ENCODE measurements around the gene KIF11. TPM values are rescaled to one million over a fixed set of nuclear protein-coding genes. Genes with fewer than 3 reads are reported as not detected.

The KIF11 gene
- total RNA-seq, 1 experiment from 2014 or later, result 37.7 TPM

DNA sequence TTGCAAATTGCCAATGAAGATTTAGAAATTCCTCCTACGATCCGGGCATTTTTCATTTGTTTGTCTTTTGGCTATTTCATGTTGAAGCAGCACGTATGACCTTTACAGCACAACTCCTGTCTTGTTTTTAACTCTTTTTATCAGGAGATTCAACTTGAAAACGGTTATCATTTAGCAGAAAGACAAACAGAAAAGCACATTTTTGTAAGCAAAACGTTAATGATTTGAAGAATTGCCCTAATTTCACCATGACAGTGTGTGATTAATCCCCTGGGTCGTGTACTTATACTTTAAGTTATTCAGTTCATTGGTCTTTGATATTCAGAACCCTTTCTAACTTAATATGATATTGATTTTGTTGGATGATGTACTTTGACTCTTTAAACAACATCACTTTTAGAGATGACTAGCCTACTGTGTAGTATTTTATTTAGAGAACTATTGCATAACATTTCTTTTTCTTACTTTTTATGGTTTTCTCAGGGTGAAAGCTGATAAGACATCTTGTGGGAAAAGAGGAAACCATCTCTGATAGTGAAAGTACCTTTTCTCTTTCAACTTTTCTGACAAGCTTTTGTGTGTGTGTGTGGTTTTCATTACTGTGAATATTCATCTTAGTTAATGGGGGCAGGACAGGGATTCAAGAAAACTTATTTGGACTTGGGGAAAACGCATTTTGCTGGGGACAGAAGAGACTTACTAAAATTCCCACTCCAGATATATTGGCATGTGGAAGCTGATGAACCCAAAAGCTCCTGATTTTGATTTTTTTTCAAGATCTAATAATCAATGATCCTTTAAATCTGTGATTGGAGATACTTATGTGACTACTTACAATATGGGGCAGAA lies 105.0 kb downstream of the KIF11 start:
- peak in 1 of 2 experiments; percentile 59 for DNase-seq
- Histone ChIP-seq H3K27me3 (replicated peaks; ENCODE audit: control insufficient read depth, insufficient read depth, low read length) (no peaks in the 10 kb centered on the region), H3K4me1 (peaks cover 48% of the 10 kb centered on the region), H3K9me3 (no peaks in the 10 kb centered on the region), H3K36me3 (ENCODE audit: control insufficient read depth, insufficient read depth, low read length) (no peaks in the 10 kb centered on the region), H3K4me3 (ENCODE audit: low read depth, low read length) (no peak overlapping the region)
- Mint-ChIP-seq H3K27ac (ENCODE audit: unreplicated experiment) (peak overlapping the region; percentile 4), H3K9me3 (ENCODE audit: unreplicated experiment) (no peaks in the 10 kb centered on the region), H3K4me3 (ENCODE audit: unreplicated experiment) (peak overlapping the region; percentile 41), H3K36me3 (ENCODE audit: insufficient read depth, unreplicated experiment) (peaks cover 6% of the 10 kb centered on the region), H3K27me3 (ENCODE audit: insufficient read depth, unreplicated experiment) (no peaks in the 10 kb centered on the region), H3K4me1 (ENCODE audit: low read depth, unreplicated experiment) (peaks cover 38% of the 10 kb centered on the region)
- intact Hi-C loops (cut with micrococcal nuclease; ENCODE audit: unreplicated experiment), result loop anchor here (1.0 to 10.0 kb wide), 2 partner anchors 58 to 117 kb away; no protein-coding TSS in a partner anchor
- CTCF ChIA-PET, result no interaction called here
- POLR2A ChIA-PET, result no interaction called here
- BruUV-seq (replicated peaks), result no TSS peak
- TF ChIP-seq, protein P1, sequence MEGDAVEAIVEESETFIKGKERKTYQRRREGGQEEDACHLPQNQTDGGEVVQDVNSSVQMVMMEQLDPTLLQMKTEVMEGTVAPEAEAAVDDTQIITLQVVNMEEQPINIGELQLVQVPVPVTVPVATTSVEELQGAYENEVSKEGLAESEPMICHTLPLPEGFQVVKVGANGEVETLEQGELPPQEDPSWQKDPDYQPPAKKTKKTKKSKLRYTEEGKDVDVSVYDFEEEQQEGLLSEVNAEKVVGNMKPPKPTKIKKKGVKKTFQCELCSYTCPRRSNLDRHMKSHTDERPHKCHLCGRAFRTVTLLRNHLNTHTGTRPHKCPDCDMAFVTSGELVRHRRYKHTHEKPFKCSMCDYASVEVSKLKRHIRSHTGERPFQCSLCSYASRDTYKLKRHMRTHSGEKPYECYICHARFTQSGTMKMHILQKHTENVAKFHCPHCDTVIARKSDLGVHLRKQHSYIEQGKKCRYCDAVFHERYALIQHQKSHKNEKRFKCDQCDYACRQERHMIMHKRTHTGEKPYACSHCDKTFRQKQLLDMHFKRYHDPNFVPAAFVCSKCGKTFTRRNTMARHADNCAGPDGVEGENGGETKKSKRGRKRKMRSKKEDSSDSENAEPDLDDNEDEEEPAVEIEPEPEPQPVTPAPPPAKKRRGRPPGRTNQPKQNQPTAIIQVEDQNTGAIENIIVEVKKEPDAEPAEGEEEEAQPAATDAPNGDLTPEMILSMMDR (IDR thresholded peaks at IDR 0.05; ENCODE audit: insufficient read depth in 1 of 2, low read depth in 1 of 2, low read length in 1 of 2, severe bottlenecking in 1 of 2, unreplicated experiment in 1 of 2), result no peak

DNA sequence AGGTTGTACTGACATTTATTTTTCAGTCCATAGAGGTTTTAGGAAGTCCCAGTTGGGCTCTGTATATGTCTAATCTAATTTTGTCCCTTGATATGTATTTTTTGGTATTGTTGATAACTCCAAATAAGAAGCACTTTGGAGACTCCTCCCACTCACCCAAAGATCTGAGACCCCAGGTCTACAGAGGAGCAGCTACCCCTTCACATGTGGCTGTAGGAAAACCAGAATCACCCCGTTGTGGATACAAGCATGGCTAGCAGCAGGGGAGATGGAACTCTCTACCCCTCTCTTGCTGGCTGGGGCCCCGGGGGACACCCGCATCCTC lies 106.2 kb downstream of the KIF11 start:
- H3K4me3 Mint-ChIP-seq (ENCODE audit: unreplicated experiment), result no peak overlapping the region
- TF ChIP-seq, protein P1 (IDR thresholded peaks at IDR 0.05; ENCODE audit: insufficient read depth in 1 of 2, low read depth in 1 of 2, low read length in 1 of 2, severe bottlenecking in 1 of 2, unreplicated experiment in 1 of 2), result no peak
- Histone ChIP-seq H3K27me3 (replicated peaks; ENCODE audit: control insufficient read depth, insufficient read depth, low read length) (no peaks in the 10 kb centered on the region), H3K4me3 (ENCODE audit: low read depth, low read length) (no peak overlapping the region), H3K4me1 (peaks cover 38% of the 10 kb centered on the region), H3K36me3 (ENCODE audit: control insufficient read depth, insufficient read depth, low read length) (no peaks in the 10 kb centered on the region), H3K9me3 (no peaks in the 10 kb centered on the region)
- no peaks in the 10 kb centered on the region for H3K27me3 Mint-ChIP-seq (ENCODE audit: insufficient read depth, unreplicated experiment)
- intact Hi-C loops (cut with micrococcal nuclease; ENCODE audit: unreplicated experiment), result loop anchor here (10.0 kb wide), 1 partner anchor 116 kb away; no protein-coding TSS in a partner anchor
- ChIA-PET POLR2A (no interaction called here), CTCF (no interaction called here)
- H3K9me3 Mint-ChIP-seq (ENCODE audit: unreplicated experiment), result no peaks in the 10 kb centered on the region
- no TSS peak for BruUV-seq (replicated peaks)
- DNase-seq, result no peak
- peaks cover 36% of the 10 kb centered on the region for H3K4me1 Mint-ChIP-seq (ENCODE audit: low read depth, unreplicated experiment)
- no peak overlapping the region for H3K27ac Mint-ChIP-seq (ENCODE audit: unreplicated experiment)
- H3K36me3 Mint-ChIP-seq (ENCODE audit: insufficient read depth, unreplicated experiment), result peaks cover 6% of the 10 kb centered on the region

DNA sequence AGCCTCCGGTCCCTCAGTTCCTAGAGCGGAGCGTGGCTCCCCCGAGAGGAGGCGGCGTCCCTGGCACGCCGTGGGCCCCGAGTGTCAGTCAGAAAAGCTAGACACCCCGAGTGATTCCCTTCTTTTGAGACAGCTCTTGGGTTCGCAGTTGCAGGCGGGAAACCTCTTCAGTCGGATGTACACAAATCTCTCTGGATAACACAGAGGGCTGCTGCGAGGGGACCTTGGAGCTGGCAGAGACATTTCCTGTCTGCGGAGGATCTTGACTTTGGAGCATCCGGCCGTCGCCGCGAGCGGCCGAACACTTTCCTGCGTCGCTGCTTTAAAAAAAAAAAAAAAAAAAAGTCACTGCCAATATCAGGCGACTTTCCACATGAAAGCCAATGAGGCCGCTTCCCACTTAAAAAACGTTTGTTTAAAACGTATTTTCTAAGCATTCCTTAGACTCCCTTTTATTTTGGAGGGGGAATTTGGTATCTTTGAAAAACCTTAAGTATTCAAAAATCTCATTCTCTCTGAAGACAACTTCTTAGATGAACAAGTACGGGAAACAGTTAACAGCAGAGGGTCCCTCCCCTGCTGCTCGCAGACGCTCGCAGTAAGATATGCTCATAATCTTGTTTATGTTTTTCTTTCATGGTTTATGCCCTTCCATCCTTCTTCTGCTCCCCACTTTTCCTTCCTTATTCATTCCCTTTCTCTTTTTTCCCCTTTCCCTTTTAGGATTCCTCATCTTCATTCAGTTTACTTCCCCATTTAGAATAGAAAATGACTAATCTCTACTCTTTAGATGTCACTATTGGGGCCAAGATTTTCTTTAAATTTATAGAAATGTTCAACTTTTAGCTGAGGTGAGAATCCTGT lies 106.8 kb downstream of the KIF11 start:
- no TSS peak for BruUV-seq (replicated peaks)
- H3K36me3 ChIP-seq (ENCODE audit: control insufficient read depth, insufficient read depth, low read length), result no peaks in the 10 kb centered on the region
- ChIA-PET POLR2A (interaction anchor here (0.6 kb wide), 1 partner anchor 10 kb away, joined by 3 read pairs; no protein-coding TSS in a partner anchor), CTCF (no interaction called here)
- peaks cover 35% of the 10 kb centered on the region for H3K4me1 ChIP-seq
- no peaks in the 10 kb centered on the region for H3K9me3 Mint-ChIP-seq (ENCODE audit: unreplicated experiment)
- TF ChIP-seq, protein P1 (IDR thresholded peaks at IDR 0.05; ENCODE audit: insufficient read depth in 1 of 2, low read depth in 1 of 2, low read length in 1 of 2, severe bottlenecking in 1 of 2, unreplicated experiment in 1 of 2), result no peak
- peak overlapping the region; percentile 42 for H3K4me3 Mint-ChIP-seq (ENCODE audit: unreplicated experiment)
- intact Hi-C loops (cut with micrococcal nuclease; ENCODE audit: unreplicated experiment), result loop anchor here (10.0 kb wide), 1 partner anchor 115 kb away; no protein-coding TSS in a partner anchor
- H3K27me3 ChIP-seq (replicated peaks; ENCODE audit: control insufficient read depth, insufficient read depth, low read length), result no peaks in the 10 kb centered on the region
- H3K36me3 Mint-ChIP-seq (ENCODE audit: insufficient read depth, unreplicated experiment), result peaks cover 6% of the 10 kb centered on the region
- no peaks in the 10 kb centered on the region for H3K9me3 ChIP-seq
- H3K4me3 ChIP-seq (ENCODE audit: low read depth, low read length), result no peak overlapping the region
- H3K27me3 Mint-ChIP-seq (ENCODE audit: insufficient read depth, unreplicated experiment), result no peaks in the 10 kb centered on the region
- no peak for DNase-seq
- peaks cover 31% of the 10 kb centered on the region for H3K4me1 Mint-ChIP-seq (ENCODE audit: low read depth, unreplicated experiment)
- peak overlapping the region; percentile 16 for H3K27ac Mint-ChIP-seq (ENCODE audit: unreplicated experiment)

Data from Caco-2 (cell line).